GM12878 (cell line): ENCODE measurements around the gene ARHGEF10L. TPM values are rescaled to one million over a fixed set of nuclear protein-coding genes. Genes with fewer than 3 reads are reported as not detected.

Experiments
- ATAC-seq: fragments of 200-7000 bp; cut with Tn5 transposase; 3 replicates; pipeline ENCODE4 v1.9.1; 2020; ENCODE audit warnings: mild to moderate bottlenecking, moderate library complexity
- BruUV-seq: library from RNA; stranded (reverse); fragments of 400-500 nt; replicated peaks from 2 replicates; lab custom pipeline; 2021; lab: Mats Ljungman, UMichigan
- CTCF ChIA-PET: fragments of 300-600 bp; sonication (Branson Sonifier 250); formaldehyde crosslinking; extraction: SDS; loops from one replicate; lab custom pipeline; 2021; ENCODE audit warnings: inconsistent platforms; lab: Yijun Ruan, JAX
- POLR2A ChIA-PET: fragments of 350-600 bp; formaldehyde crosslinking; extraction: SDS; loops from one replicate; lab custom pipeline; 2021; ENCODE audit warnings: inconsistent platforms; lab: Charles Lee
- RAD21 ChIA-PET: fragments of 300-600 bp; sonication (Branson Sonifier 250); formaldehyde crosslinking; loops from one replicate; lab custom pipeline; 2023; ENCODE audit warnings: antibody characterized with exemption; ENCODE audit not compliant: unreplicated experiment; lab: Charles Lee
- SMC1A ChIA-PET: fragments of 300-600 bp; sonication (Branson Sonifier 250); formaldehyde crosslinking; loops from one replicate; lab custom pipeline; 2023; ENCODE audit not compliant: unreplicated experiment, uncharacterized antibody; lab: Charles Lee
- DNase-seq: peaks from one replicate; pipeline ENCODE4 v3.0.0-alpha.2; 2011; ENCODE audit warnings: low read depth, low spot score
- FAIRE-seq: peaks from 3 replicates; lab custom pipeline; 2011; peaks lifted over from hg19 to GRCh38; lab: Jason Lieb, UNC
- H2AFZ ChIP-seq: 2 replicates; pipeline ENCODE4 v1.6.0; 2011; ENCODE audit warnings: low read depth, low read length, control low read depth; ENCODE audit not compliant: control insufficient read depth
- H3K27ac ChIP-seq: 2 replicates; pipeline ENCODE4 v1.5.1; 2011; ENCODE audit warnings: control low read depth; ENCODE audit not compliant: control insufficient read depth, insufficient read depth
- H3K27me3 ChIP-seq, 2 experiments: replicated peaks in 1 of 2; 2 replicates each; pipeline versions ENCODE4 v1.6.0 to v1.6.1; 2011; ENCODE audit warnings: low read length in 1 of 2; ENCODE audit not compliant: control insufficient read depth in 2 of 2, insufficient read depth in 2 of 2
- H3K36me3 ChIP-seq, 2 experiments: 2 replicates each; pipeline ENCODE4 v1.5.1; 2011; ENCODE audit warnings: low read length in 1 of 2; ENCODE audit not compliant: control insufficient read depth in 2 of 2, insufficient read depth in 2 of 2
- H3K4me1 ChIP-seq: 2 replicates; pipeline ENCODE4 v1.6.1; 2011; ENCODE audit warnings: mild to moderate bottlenecking, low read length, moderate library complexity, mixed read lengths; ENCODE audit not compliant: control insufficient read depth, insufficient read depth
- H3K4me2 ChIP-seq: 2 replicates; pipeline ENCODE4 v1.6.0; 2011; ENCODE audit warnings: control low read depth; ENCODE audit not compliant: control insufficient read depth, insufficient read depth
- H3K4me3 ChIP-seq: fragments of 200-600 bp; sonication (generic); 2 replicates; pipeline ENCODE4 v1.5.1; 2016
- H3K79me2 ChIP-seq: 2 replicates; pipeline ENCODE4 v1.6.0; 2011; ENCODE audit warnings: low read length; ENCODE audit not compliant: control insufficient read depth, insufficient read depth
- H3K9ac ChIP-seq: 2 replicates; pipeline ENCODE4 v1.8.0; 2011; ENCODE audit warnings: low read length, control low read depth, mixed read lengths; ENCODE audit not compliant: control insufficient read depth, insufficient read depth
- H3K9me3 ChIP-seq: replicated peaks from 3 replicates; pipeline ENCODE4 v1.5.1; 2011; ENCODE audit warnings: mild to moderate bottlenecking, low read length; ENCODE audit not compliant: control insufficient read depth, insufficient read depth
- H4K20me1 ChIP-seq: 2 replicates; pipeline ENCODE4 v1.6.0; 2011; ENCODE audit not compliant: control insufficient read depth, insufficient read depth
- CEBPB ChIP-seq, 2 experiments: fragments of 150-350 bp in 1 of 2; IDR thresholded peaks; 2 replicates each; pipeline ENCODE4 v1.6.1; 2012 to 2014; ENCODE audit warnings: low read depth in 2 of 2, low read length in 2 of 2, borderline replicate concordance in 1 of 2, inconsistent platforms in 1 of 2
- CTCF ChIP-seq, 3 experiments: IDR thresholded peaks in 2 of 3; conservative IDR thresholded peaks in 1 of 3; 2 replicates each; pipeline ENCODE4 v1.5.1; 2011; ENCODE audit warnings: low read depth in 3 of 3, low read length in 3 of 3, mild to moderate bottlenecking in 3 of 3, control low read depth in 2 of 3, moderate library complexity in 2 of 3, inconsistent platforms in 1 of 3, mixed read lengths in 1 of 3; ENCODE audit not compliant: control insufficient read depth in 2 of 3, insufficient read depth in 1 of 3; ENCODE audit errors: extremely low read depth in 1 of 3
- E2F4 ChIP-seq: IDR thresholded peaks from 2 replicates; pipeline ENCODE4 v1.6.1; 2012; ENCODE audit warnings: low read depth, low read length, improper control_type of control experiment
- EP300 ChIP-seq, 2 experiments: fragments of 150-350 bp in 1 of 2; IDR thresholded peaks; 2 replicates each; pipeline ENCODE4 v1.6.1; 2011 to 2012; ENCODE audit warnings: low read depth in 2 of 2, low read length in 2 of 2, borderline replicate concordance in 1 of 2, improper control_type of control experiment in 1 of 2, inconsistent platforms in 1 of 2; ENCODE audit not compliant: control insufficient read depth in 1 of 2
- HDAC6 ChIP-seq: fragments of 200-600 bp; sonication (generic); IDR thresholded peaks from one replicate; pipeline ENCODE4 v1.8.0; 2017; ENCODE audit warnings: antibody characterized with exemption; ENCODE audit not compliant: unreplicated experiment
- HDGF ChIP-seq: fragments of 450-650 bp; IDR thresholded peaks from 2 replicates; pipeline ENCODE4 v1.6.1; 2016; ENCODE audit warnings: antibody characterized with exemption
- LARP7 ChIP-seq: fragments of 450-650 bp; IDR thresholded peaks from 2 replicates; pipeline ENCODE4 v1.6.1; 2017; ENCODE audit warnings: mild to moderate bottlenecking
- MLLT1 ChIP-seq: fragments of 450-650 bp; IDR thresholded peaks from 2 replicates; pipeline ENCODE4 v1.6.1; 2016; ENCODE audit warnings: mild to moderate bottlenecking
- NR2F1 ChIP-seq: fragments of 450-650 bp; conservative IDR thresholded peaks from 2 replicates; pipeline ENCODE4 v1.6.1; 2017; ENCODE audit warnings: mild to moderate bottlenecking
- PKNOX1 ChIP-seq: fragments of 450-650 bp; IDR thresholded peaks from 2 replicates; pipeline ENCODE4 v1.6.1; 2016; ENCODE audit warnings: mild to moderate bottlenecking
- SMAD1 ChIP-seq: fragments of 450-650 bp; IDR thresholded peaks from 2 replicates; pipeline ENCODE4 v1.6.1; 2018; ENCODE audit warnings: mild to moderate bottlenecking, low read depth; ENCODE audit not compliant: partially characterized antibody
- SRF ChIP-seq, 2 experiments: IDR thresholded peaks; 2 replicates each; pipeline ENCODE4 v1.6.1; 2011; ENCODE audit warnings: low read depth in 2 of 2, low read length in 2 of 2, mild to moderate bottlenecking in 1 of 2, moderate library complexity in 1 of 2
- TCF3 ChIP-seq: IDR thresholded peaks from 2 replicates; pipeline ENCODE4 v1.6.1; 2012; ENCODE audit warnings: low read depth, mild to moderate bottlenecking, low read length, borderline replicate concordance; ENCODE audit not compliant: insufficient read depth
- WGBS: methylation state at CpG from one replicate; pipeline ENCODE4 v1.1.6; 2016; ENCODE audit warnings: low lambda C conversion rate; ENCODE audit not compliant: insufficient replicate concordance, insufficient coverage; ENCODE audit errors: missing lambda C conversion rate; 5-methylcytosine and 5-hydroxymethylcytosine counted together
- in situ Hi-C: fragments of 300-500 bp; cut with MboI; formaldehyde crosslinking; loops from 9 replicates; pipeline ENCODE4 v1.14.3; 2018; ENCODE audit warnings: mixed read lengths
- intact Hi-C: fragments of 100-400 bp; cut with micrococcal nuclease; formaldehyde crosslinking; loops from one replicate; pipeline ENCODE4 v1.14.2; 2022; ENCODE audit not compliant: unreplicated experiment
- polyA plus RNA-seq, 11 experiments: library from polyadenylated mRNA; depleted of rRNA in 4 of 11; unstranded in 6 of 11; stranded (reverse) in 5 of 11; fragments of >200 nt; fragmentation: Nextera tagmentation in 4 of 11; fragmentation: Illumina TruSeq in 1 of 11; extraction: Ambion mirVana in 4 of 11; extraction: Trizol in 1 of 11; gene quantifications; 1 replicate in 1 of 11; 2 replicates in 10 of 11; pipeline versions ENCODE4 v1.2.1 to v1.2.3, GENCODE V29; 2011 to 2016; ENCODE audit warnings: inconsistent platforms in 2 of 11, missing spikeins in 2 of 11, low read depth in 1 of 11
- total RNA-seq, 4 experiments: library from RNA; depleted of rRNA in 3 of 4; stranded (reverse); fragments of >200 nt in 3 of 4; fragmentation: Illumina TruSeq in 1 of 4; extraction: Trizol in 1 of 4; gene quantifications; 2 replicates each; pipeline versions ENCODE4 v1.2.1 to v1.2.3, GENCODE V29; 2013 to 2021

The ARHGEF10L gene
- total and polyA plus RNA-seq, 10 of the 15 experiments (the other 5 are each of a cell fraction or from before 2014, with no cell fraction given), result 0.05 to 0.94 (median 0.28) TPM; not detected in 2

- Histone ChIP-seq H3K4me2 (no peak overlapping the region), H3K79me2 (no peaks in the 10 kb centered on the region), H3K4me3 (no peak overlapping the region), H4K20me1 (no peaks in the 10 kb centered on the region), H3K36me3 (no peaks in the 10 kb centered on the region), H2AFZ (no peak overlapping the region), H3K27ac (no peak overlapping the region), H3K9me3 (no peaks in the 10 kb centered on the region), H3K9ac (no peak overlapping the region), H3K4me1 (no peaks in the 10 kb centered on the region), H3K27me3 (no peaks in the 10 kb centered on the region; a peak in 3 of 4 replicates)
- DNase-seq (no peak), ATAC-seq (no peak), FAIRE-seq (no peak)
- no peak for TF ChIP-seq E2F4
- no peak for TF ChIP-seq MLLT1
- TF ChIP-seq NR2F1, result no peak
- TF ChIP-seq EP300 (IDR thresholded peaks at IDR 0.05; ENCODE audit: borderline replicate concordance in 1 of 2, control insufficient read depth in 1 of 2, low read depth in 2 of 2, low read length in 2 of 2), result no peak
- no peak for TF ChIP-seq SRF (IDR thresholded peaks at IDR 0.05; ENCODE audit: low read depth in 2 of 2, low read length in 2 of 2)
- TF ChIP-seq CTCF (IDR thresholded peaks at IDR 0.05 in 2 of 3, conservative IDR thresholded peaks at IDR 0.05 in 1 of 3; ENCODE audit: control insufficient read depth in 2 of 3, extremely low read depth in 1 of 3, insufficient read depth in 1 of 3, low read depth in 3 of 3, low read length in 3 of 3), result no peak
- TF ChIP-seq HDGF, result no peak
- no peak for TF ChIP-seq PKNOX1
- TF ChIP-seq LARP7, result no peak
- no peak for TF ChIP-seq HDAC6
- no peak for TF ChIP-seq CEBPB (IDR thresholded peaks at IDR 0.05; ENCODE audit: borderline replicate concordance in 1 of 2, low read depth in 2 of 2, low read length in 2 of 2)
- TF ChIP-seq TCF3, result no peak
- TF ChIP-seq SMAD1, result no peak
- intact Hi-C loops (no loop called here), in situ Hi-C loops (no loop called here)
- 30% methylated on average over 11 of the region's 11 CpGs for WGBS
- SMC1A ChIA-PET, result interaction anchor here (1.2 kb wide), 1 partner anchor 14 kb away, joined by 5 read pairs; no protein-coding TSS in a partner anchor
- BruUV-seq, result no TSS peak
- RAD21 ChIA-PET, result no interaction called here
- POLR2A ChIA-PET, result interaction anchor here (0.6 kb wide), 1 partner anchor 77 kb away, joined by 5 read pairs; no protein-coding TSS in a partner anchor
- CTCF ChIA-PET, result interaction anchor here (1.3 to 2.2 kb wide), 2 partner anchors 81 to 84 kb away, joined by 4 to 12 read pairs; no protein-coding TSS in a partner anchor
Observed at GRCh38 chr1:17744666-17745478, 205.4 kb downstream of the ARHGEF10L start.
